GM23338 (cell line): Measurements from ENCODE around the gene TERT. TPM values are rescaled to one million over a fixed set of nuclear protein-coding genes. Genes with fewer than 3 reads are reported as not detected.
A peak's percentile ranks its signal among the peaks of the same experiment; 100 is the strongest.

ENCODE experiments used
- ATAC-seq: fragments of 200-7000 bp; cut with Tn5 transposase; 3 replicates; pipeline ENCODE4 v1.9.1; 2020
- DNase-seq: peaks from one replicate; pipeline ENCODE4 v3.0.0-alpha.2; 2015; ENCODE audit warnings: low spot score
- H2AFZ ChIP-seq: fragments of 200-600 bp; sonication (generic); 2 replicates; pipeline ENCODE4 v1.8.0; 2016; ENCODE audit warnings: antibody characterized with exemption, mild to moderate bottlenecking, moderate library complexity
- H3F3A ChIP-seq: fragments of 200-600 bp; sonication (generic); replicated peaks from 2 replicates; pipeline ENCODE4 v1.8.0; 2017; ENCODE audit warnings: antibody characterized with exemption, mixed run types, low read depth
- H3K27ac ChIP-seq: fragments of 200-600 bp; sonication (generic); 2 replicates; pipeline ENCODE4 v1.6.1; 2016; ENCODE audit warnings: low read depth
- H3K27me3 ChIP-seq: fragments of 200-600 bp; sonication (generic); 2 replicates; pipeline ENCODE4 v1.8.0; 2016; ENCODE audit warnings: mild to moderate bottlenecking, mixed run types, moderate library complexity; ENCODE audit not compliant: insufficient read depth
- H3K36me3 ChIP-seq: fragments of 200-600 bp; sonication (generic); 2 replicates; pipeline ENCODE4 v1.8.0; 2016; ENCODE audit warnings: mild to moderate bottlenecking; ENCODE audit not compliant: insufficient read depth
- H3K4me1 ChIP-seq: fragments of 200-600 bp; sonication (generic); 2 replicates; pipeline ENCODE4 v1.8.0; 2016; ENCODE audit warnings: mild to moderate bottlenecking, moderate library complexity; ENCODE audit not compliant: insufficient read depth
- H3K4me2 ChIP-seq: fragments of 200-600 bp; sonication (generic); 2 replicates; pipeline ENCODE4 v1.7.1; 2017; ENCODE audit warnings: mixed run types
- H3K4me3 ChIP-seq: fragments of 200-600 bp; sonication (generic); 2 replicates; pipeline ENCODE4 v1.6.1; 2016; ENCODE audit warnings: mixed run types
- H3K79me2 ChIP-seq: fragments of 200-600 bp; sonication (generic); replicated peaks from 2 replicates; pipeline ENCODE4 v1.8.0; 2017; ENCODE audit warnings: mild to moderate bottlenecking; ENCODE audit not compliant: insufficient read depth
- H3K9me2 ChIP-seq: fragments of 200-600 bp; sonication (generic); 2 replicates; pipeline ENCODE4 v1.8.0; 2017; ENCODE audit not compliant: insufficient read depth
- H4K20me1 ChIP-seq: fragments of 200-600 bp; sonication (generic); replicated peaks from 2 replicates; pipeline ENCODE4 v1.8.0; 2017; ENCODE audit warnings: mild to moderate bottlenecking; ENCODE audit not compliant: insufficient read depth
- H3K27ac Mint-ChIP-seq: 2 replicates; pipeline ENCODE4 v1.8.0; 2020; ENCODE audit warnings: inconsistent platforms, mild to moderate bottlenecking, moderate library complexity, mixed read lengths
- H3K27me3 Mint-ChIP-seq: 3 replicates; pipeline ENCODE4 v1.8.0; 2022; ENCODE audit warnings: low read depth, mild to moderate bottlenecking, moderate library complexity, mixed read lengths, inconsistent platforms; ENCODE audit not compliant: insufficient read depth, poor library complexity
- H3K36me3 Mint-ChIP-seq: 3 replicates; pipeline ENCODE4 v1.8.0; 2021; ENCODE audit warnings: low read depth, mild to moderate bottlenecking, inconsistent platforms, moderate library complexity, mixed read lengths
- H3K4me1 Mint-ChIP-seq: 3 replicates; pipeline ENCODE4 v1.8.0; 2020; ENCODE audit warnings: mild to moderate bottlenecking, inconsistent platforms, mixed read lengths
- H3K4me3 Mint-ChIP-seq: 3 replicates; pipeline ENCODE4 v1.8.0; 2021; ENCODE audit warnings: moderate library complexity, mild to moderate bottlenecking, inconsistent platforms, mixed read lengths
- H3K9me3 Mint-ChIP-seq: 3 replicates; pipeline ENCODE4 v1.8.0; 2020; ENCODE audit warnings: moderate library complexity, mild to moderate bottlenecking, inconsistent platforms, mixed read lengths
- CTCF ChIP-seq, 2 experiments: fragments of 200-600 bp in 1 of 2; sonication (generic) in 1 of 2; conservative IDR thresholded peaks; 2 replicates each; pipeline versions ENCODE4 v1.5.1 to v1.6.1; 2016 to 2017; ENCODE audit warnings: antibody characterized with exemption in 2 of 2, low read depth in 2 of 2, mild to moderate bottlenecking in 2 of 2, moderate library complexity in 1 of 2
- EZH2 ChIP-seq: fragments of 200-600 bp; sonication (generic); IDR thresholded peaks from one replicate; pipeline ENCODE4 v1.8.0; 2017; ENCODE audit warnings: antibody characterized with exemption, mild to moderate bottlenecking, low read depth; ENCODE audit not compliant: unreplicated experiment
- POLR2AphosphoS5 ChIP-seq: IDR thresholded peaks from 2 replicates; pipeline ENCODE4 v1.6.1; 2016; ENCODE audit warnings: antibody characterized with exemption, low read depth
- ZNF114 ChIP-seq: fragments of 250-450 bp; sonication (Bioruptor Pico); IDR thresholded peaks from 2 replicates; pipeline ENCODE4 v1.5.0; 2020; ENCODE audit warnings: mild to moderate bottlenecking, moderate library complexity
- microRNA-seq: library from miRNA; unstranded; fragments of <30 nt; microRNA quantifications from one replicate; pipeline ENCODE4, GENCODE V29; 2017
- polyA plus RNA-seq: library from polyadenylated mRNA; unstranded; fragments of >200 nt; fragmentation: Nextera tagmentation; extraction: Ambion mirVana; gene quantifications from 2 replicates; pipeline ENCODE4 v1.2.1, GENCODE V29; 2016
- small RNA-seq: library from RNA; depleted of rRNA; stranded (forward); fragments of <200 nt; gene quantifications from one replicate; pipeline ENCODE3, GENCODE V24; 2014; ENCODE audit warnings: low replicate concordance
- total RNA-seq: library from RNA; depleted of rRNA; stranded (reverse); fragments of >200 nt; shearing (Covaris generic); gene quantifications from 2 replicates; pipeline ENCODE4 v1.2.3, GENCODE V29; 2014; rRNA removed
- TF ChIP-seq, protein P1 (sequence below): IDR thresholded peaks from one replicate; pipeline ENCODE4 v1.6.1; 2018; ENCODE audit warnings: antibody characterized with exemption; ENCODE audit not compliant: unreplicated experiment

The TERT gene
- total and polyA plus RNA-seq, 2 experiments from 2014 or later = 9.8 to 46.4 TPM

- Mint-ChIP-seq H3K36me3 (no peaks in the 10 kb centered on the region), H3K27me3 (peaks cover 3% of the 10 kb centered on the region), H3K4me1 (peaks cover 9% of the 10 kb centered on the region), H3K4me3 (no peak overlapping the region), H3K27ac (no peak overlapping the region), H3K9me3 (no peaks in the 10 kb centered on the region)
- H3F3A ChIP-seq = 0 out of 2 replicates have a peak, but pooled peaks cover 6% of the 10 kb centered on the region
- H3K4me1 ChIP-seq = no peaks in the 10 kb centered on the region
- H4K20me1 ChIP-seq = no peaks in the 10 kb centered on the region; the same call in 1 of the 2 replicates
- DNase-seq (no peak), ATAC-seq (no peak)
- TF ChIP-seq POLR2AphosphoS5 (no peak), CTCF (conservative IDR thresholded peaks at IDR 0.05; ENCODE audit: low read depth in 2 of 2) (no peak), EZH2 (no peak)
- TF ChIP-seq, protein P1, sequence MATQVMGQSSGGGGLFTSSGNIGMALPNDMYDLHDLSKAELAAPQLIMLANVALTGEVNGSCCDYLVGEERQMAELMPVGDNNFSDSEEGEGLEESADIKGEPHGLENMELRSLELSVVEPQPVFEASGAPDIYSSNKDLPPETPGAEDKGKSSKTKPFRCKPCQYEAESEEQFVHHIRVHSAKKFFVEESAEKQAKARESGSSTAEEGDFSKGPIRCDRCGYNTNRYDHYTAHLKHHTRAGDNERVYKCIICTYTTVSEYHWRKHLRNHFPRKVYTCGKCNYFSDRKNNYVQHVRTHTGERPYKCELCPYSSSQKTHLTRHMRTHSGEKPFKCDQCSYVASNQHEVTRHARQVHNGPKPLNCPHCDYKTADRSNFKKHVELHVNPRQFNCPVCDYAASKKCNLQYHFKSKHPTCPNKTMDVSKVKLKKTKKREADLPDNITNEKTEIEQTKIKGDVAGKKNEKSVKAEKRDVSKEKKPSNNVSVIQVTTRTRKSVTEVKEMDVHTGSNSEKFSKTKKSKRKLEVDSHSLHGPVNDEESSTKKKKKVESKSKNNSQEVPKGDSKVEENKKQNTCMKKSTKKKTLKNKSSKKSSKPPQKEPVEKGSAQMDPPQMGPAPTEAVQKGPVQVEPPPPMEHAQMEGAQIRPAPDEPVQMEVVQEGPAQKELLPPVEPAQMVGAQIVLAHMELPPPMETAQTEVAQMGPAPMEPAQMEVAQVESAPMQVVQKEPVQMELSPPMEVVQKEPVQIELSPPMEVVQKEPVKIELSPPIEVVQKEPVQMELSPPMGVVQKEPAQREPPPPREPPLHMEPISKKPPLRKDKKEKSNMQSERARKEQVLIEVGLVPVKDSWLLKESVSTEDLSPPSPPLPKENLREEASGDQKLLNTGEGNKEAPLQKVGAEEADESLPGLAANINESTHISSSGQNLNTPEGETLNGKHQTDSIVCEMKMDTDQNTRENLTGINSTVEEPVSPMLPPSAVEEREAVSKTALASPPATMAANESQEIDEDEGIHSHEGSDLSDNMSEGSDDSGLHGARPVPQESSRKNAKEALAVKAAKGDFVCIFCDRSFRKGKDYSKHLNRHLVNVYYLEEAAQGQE = no peak
- H3K27me3 ChIP-seq = no peaks in the 10 kb centered on the region
- no peak overlapping the region for H3K4me3 ChIP-seq
- no peaks in the 10 kb centered on the region for H3K36me3 ChIP-seq
- H3K79me2 ChIP-seq = no peaks in the 10 kb centered on the region
- H3K27ac ChIP-seq = no peak overlapping the region
- H3K9me2 ChIP-seq = no peaks in the 10 kb centered on the region
- H2AFZ ChIP-seq = peak overlapping the region; percentile 52; the same call in 1 of the 2 replicates
- no peak overlapping the region for H3K4me2 ChIP-seq
Observed at GRCh38 chr5:1203968-1204692, 90.7 kb downstream of the TERT start.

DNA sequence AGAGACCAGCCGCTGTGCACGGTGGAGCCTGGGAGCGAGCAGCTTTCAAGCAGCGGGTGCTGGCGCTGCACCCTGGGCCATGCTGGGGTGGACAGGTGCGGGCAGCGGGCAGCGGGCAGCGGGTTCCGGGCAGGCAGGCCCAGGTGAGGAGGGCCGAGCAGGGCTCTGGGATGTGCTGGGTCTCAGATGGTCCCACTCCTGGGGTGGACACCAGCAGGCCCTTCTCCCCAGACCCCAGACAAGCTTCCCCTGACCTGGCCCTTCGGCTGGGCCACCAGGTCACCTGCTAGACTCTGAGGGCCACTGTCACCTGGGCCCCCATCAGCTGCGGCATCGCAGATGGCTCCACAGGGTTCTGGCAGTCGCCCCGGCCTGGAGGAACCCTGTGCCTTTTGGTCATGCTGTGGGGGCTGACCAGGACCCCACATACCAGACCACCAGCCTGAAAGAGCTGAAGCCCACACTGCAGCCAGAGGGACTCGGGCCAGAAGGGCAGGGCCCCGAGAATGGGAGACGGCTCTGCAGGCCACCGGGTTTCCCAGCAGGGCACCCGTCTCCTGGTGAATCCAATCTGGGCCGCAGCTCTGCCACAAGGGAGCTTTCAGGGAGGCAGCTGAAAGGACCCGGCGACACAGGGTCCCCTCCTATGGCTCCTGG lies 91.4 kb downstream of the TERT start:
- DNase-seq (no peak), ATAC-seq (no peak)
- no peaks in the 10 kb centered on the region for H3K79me2 ChIP-seq
- no peaks in the 10 kb centered on the region for H3K9me3 Mint-ChIP-seq
- no peaks in the 10 kb centered on the region for H3K36me3 Mint-ChIP-seq
- no peak overlapping the region for H2AFZ ChIP-seq
- no peak overlapping the region for H3K4me3 Mint-ChIP-seq
- no peak for TF ChIP-seq ZNF114 (CRISPR knock-in tag)
- no peak overlapping the region for H3K4me2 ChIP-seq
- no peak overlapping the region for H3K4me3 ChIP-seq
- 0 out of 2 replicates have a peak, but pooled peaks cover 6% of the 10 kb centered on the region for H3F3A ChIP-seq
- H3K9me2 ChIP-seq = no peaks in the 10 kb centered on the region
- H3K4me1 ChIP-seq = no peaks in the 10 kb centered on the region
- peaks cover 9% of the 10 kb centered on the region for H3K4me1 Mint-ChIP-seq
- H4K20me1 ChIP-seq = no peaks in the 10 kb centered on the region; the same call in 1 of the 2 replicates
- no peak overlapping the region for H3K27ac Mint-ChIP-seq
- no peaks in the 10 kb centered on the region for H3K27me3 ChIP-seq
- H3K27ac ChIP-seq = no peak overlapping the region
- peaks cover 3% of the 10 kb centered on the region for H3K27me3 Mint-ChIP-seq
- H3K36me3 ChIP-seq = no peaks in the 10 kb centered on the region

Small RNA genes within 50 kb of the gene (microRNA-seq; reads per million reads assigned to microRNA genes)
- gene MIR4457 = not detected

Small RNA genes within 50 kb of the gene (small RNA-seq; reads per million reads assigned to genes)
- gene MIR4457 = not detected

Other genes starting within 250 kb of the TERT start
- 32.2 TPM in 2 replicates for gene SLC12A7, start 183.0 kb downstream of the TERT start, total RNA-seq
- 7.4 TPM in 2 replicates for gene SLC12A7, start 183.0 kb downstream of the TERT start, polyA plus RNA-seq
- not detected in 2 replicates for gene SLC6A19, start 93.5 kb downstream of the TERT start, total RNA-seq
- gene SLC6A19, start 93.5 kb downstream of the TERT start, polyA plus RNA-seq = not detected in 2 replicates
- gene SLC6A18, start 69.7 kb downstream of the TERT start, total RNA-seq = not detected in 2 replicates
- not detected in 2 replicates for gene SLC6A18, start 69.7 kb downstream of the TERT start, polyA plus RNA-seq
- gene CLPTM1L, start 50.0 kb upstream of the TERT start, total RNA-seq = 110 and 142 TPM in 2 replicates
- gene CLPTM1L, start 50.0 kb upstream of the TERT start, polyA plus RNA-seq = 39.9 and 41.7 TPM in 2 replicates
- gene SLC6A3, start 150.4 kb upstream of the TERT start, total RNA-seq = 0.85 and 1.0 TPM in 2 replicates
- gene SLC6A3, start 150.4 kb upstream of the TERT start, polyA plus RNA-seq = 0.31 and 0.76 TPM in 2 replicates
- gene LPCAT1, start 228.9 kb upstream of the TERT start, total RNA-seq = 255 and 263 TPM in 2 replicates
- gene LPCAT1, start 228.9 kb upstream of the TERT start, polyA plus RNA-seq = 75.0 and 78.0 TPM in 2 replicates